HG02642 (cell line): Measurements from ENCODE around the gene CFAP90.

Experiments used
- ATAC-seq: cut with Tn5 transposase; IDR thresholded peaks from one replicate; pipeline ENCODE4 v1.9.1; 2021; ENCODE audit warnings: mild to moderate bottlenecking; ENCODE audit not compliant: unreplicated experiment, poor library complexity

The CFAP90 gene

GRCh38 chr5:7827610-7828009, 23.3 kb downstream of the CFAP90 start:
- ATAC-seq, result no peak

- no peak for ATAC-seq
Measured at GRCh38 chr5:7825630-7826029, 25.3 kb downstream of the CFAP90 start.

GRCh38 chr5:7824995-7825394, 25.9 kb downstream of the CFAP90 start:
- no peak for ATAC-seq

GRCh38 chr5:7823594-7823993, 27.3 kb downstream of the CFAP90 start:
- no peak for ATAC-seq

- no peak for ATAC-seq
Measured at GRCh38 chr5:7822449-7822848, 28.5 kb downstream of the CFAP90 start.

- peak; percentile 13 for ATAC-seq
Measured at GRCh38 chr5:7816535-7816901, 34.4 kb downstream of the CFAP90 start.

GRCh38 chr5:7815892-7816534, 34.9 kb downstream of the CFAP90 start:
- ATAC-seq, result peak; percentile 95

GRCh38 chr5:7814816-7815215, 36.1 kb downstream of the CFAP90 start:
- ATAC-seq, result no peak

- ATAC-seq, result no peak
Measured at GRCh38 chr5:7813576-7813975, 37.4 kb downstream of the CFAP90 start.

- ATAC-seq, result no peak
Measured at GRCh38 chr5:7813007-7813406, 37.9 kb downstream of the CFAP90 start.

GRCh38 chr5:7811715-7812114, 39.2 kb downstream of the CFAP90 start:
- ATAC-seq, result no peak

- ATAC-seq, result no peak
Measured at GRCh38 chr5:7808998-7809397, 41.9 kb downstream of the CFAP90 start.

GRCh38 chr5:7805379-7805778, 45.6 kb downstream of the CFAP90 start:
- ATAC-seq, result no peak

- no peak for ATAC-seq
Measured at GRCh38 chr5:7803937-7804336, 47.0 kb downstream of the CFAP90 start.

GRCh38 chr5:7802855-7803254, 48.1 kb downstream of the CFAP90 start:
- ATAC-seq, result no peak

GRCh38 chr5:7801891-7802614, 48.9 kb downstream of the CFAP90 start:
- no peak for ATAC-seq

- ATAC-seq, result no peak
Measured at GRCh38 chr5:7795306-7795705, 55.6 kb downstream of the CFAP90 start.

- ATAC-seq, result peak; percentile 34
Measured at GRCh38 chr5:7794823-7795222, 56.1 kb downstream of the CFAP90 start.

GRCh38 chr5:7794311-7794710, 56.6 kb downstream of the CFAP90 start:
- peak; percentile 90 for ATAC-seq

- ATAC-seq, result peak; percentile 24
Measured at GRCh38 chr5:7793895-7794294, 57.0 kb downstream of the CFAP90 start.

GRCh38 chr5:7789567-7789966, 61.4 kb downstream of the CFAP90 start:
- ATAC-seq, result no peak

GRCh38 chr5:7787770-7788169, 63.2 kb downstream of the CFAP90 start:
- no peak for ATAC-seq
